GM12892 (cell line): ENCODE data around the gene GDAP1L1.

ENCODE experiments used
- POLR2A ChIP-seq: IDR thresholded peaks from 2 replicates; pipeline ENCODE4 v1.6.1; 2011; ENCODE audit warnings: low read depth, low read length, control low read depth
- TAF1 ChIP-seq: IDR thresholded peaks from 2 replicates; pipeline ENCODE4 v1.6.1; 2011; ENCODE audit warnings: low read depth, mild to moderate bottlenecking, control low read depth, low read length, borderline replicate concordance

DNA sequence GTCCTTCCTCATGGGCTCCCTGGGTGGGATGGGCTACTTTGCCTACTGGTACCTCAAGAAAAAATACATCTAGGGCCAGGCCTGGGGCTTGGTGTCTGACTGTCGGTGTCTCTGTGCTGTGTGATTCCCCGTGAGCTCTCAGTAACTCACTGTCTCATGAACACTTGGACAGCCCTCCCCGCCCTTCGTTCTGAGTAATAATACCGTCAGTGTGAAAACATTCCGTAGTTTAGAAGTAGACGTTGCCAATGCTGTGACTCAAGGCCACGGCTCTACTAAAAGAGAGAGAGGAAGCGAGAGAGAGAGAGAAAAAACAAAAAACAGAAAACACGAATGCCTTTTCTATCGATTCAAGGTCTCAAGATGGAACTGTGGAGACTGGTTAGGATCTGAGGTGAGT lies 32.1 kb downstream of the GDAP1L1 start:
- TF ChIP-seq POLR2A (no peak), TAF1 (no peak)
